PC-3 (cell line): ENCODE measurements around the gene ASTN2. TPM values are rescaled to one million over a fixed set of nuclear protein-coding genes. Genes with fewer than 3 reads are reported as not detected.

ENCODE experiments used
- ATAC-seq: fragments of 200-7000 bp; cut with Tn5 transposase; 2 replicates; pipeline ENCODE4 v1.9.1; 2020; ENCODE audit warnings: mild to moderate bottlenecking, moderate library complexity
- BruUV-seq: library from RNA; stranded (reverse); fragments of 400-500 nt; replicated peaks from 2 replicates; lab custom pipeline; 2021; lab: Mats Ljungman, UMichigan
- CTCF ChIA-PET: fragments of 300-600 bp; sonication (Branson Sonifier 250); formaldehyde crosslinking; loops from one replicate; lab custom pipeline; 2022; ENCODE audit warnings: antibody characterized with exemption; lab: Charles Lee
- POLR2A ChIA-PET: fragments of 300-600 bp; sonication (Branson Sonifier 250); formaldehyde crosslinking; loops from one replicate; lab custom pipeline; 2022; ENCODE audit warnings: antibody characterized with exemption; ENCODE audit not compliant: unreplicated experiment; lab: Charles Lee
- DNase-seq: peaks from one replicate; pipeline ENCODE4 v3.0.0-alpha.2; 2015
- H2AFZ ChIP-seq: fragments of 300-600 bp; sonication (generic); 2 replicates; pipeline ENCODE4 v1.6.0; 2016; ENCODE audit warnings: antibody characterized with exemption, low read length
- H3F3A ChIP-seq: fragments of 300-600 bp; sonication (generic); one replicate; pipeline ENCODE4 v1.6.0; 2017; ENCODE audit warnings: antibody characterized with exemption, low read length, control low read depth, mild to moderate bottlenecking; ENCODE audit not compliant: unreplicated experiment
- H3K27ac ChIP-seq: fragments of 300-600 bp; sonication (generic); 2 replicates; pipeline ENCODE4 v1.5.1; 2016; ENCODE audit warnings: mild to moderate bottlenecking, low read length
- H3K27me3 ChIP-seq: fragments of 300-600 bp; sonication (generic); 2 replicates; pipeline ENCODE4 v1.6.1; 2016; ENCODE audit warnings: low read length, mixed read lengths
- H3K36me3 ChIP-seq: fragments of 300-600 bp; sonication (generic); 2 replicates; pipeline ENCODE4 v1.6.1; 2016; ENCODE audit warnings: low read depth, mixed run types, low read length, mixed read lengths
- H3K4me1 ChIP-seq: fragments of 300-600 bp; sonication (generic); 2 replicates; pipeline ENCODE4 v1.5.1; 2016; ENCODE audit warnings: low read length; ENCODE audit not compliant: insufficient read depth
- H3K4me2 ChIP-seq: fragments of 300-600 bp; sonication (generic); 2 replicates; pipeline ENCODE4 v1.6.0; 2016; ENCODE audit warnings: low read length
- H3K4me3 ChIP-seq: fragments of 300-600 bp; sonication (generic); 2 replicates; pipeline ENCODE4 v1.5.1; 2016; ENCODE audit warnings: mild to moderate bottlenecking, low read length, mixed read lengths
- H3K79me2 ChIP-seq: fragments of 300-600 bp; sonication (generic); 2 replicates; pipeline ENCODE4 v1.6.1; 2017; ENCODE audit warnings: low read length, mixed read lengths
- H3K9ac ChIP-seq: fragments of 300-600 bp; sonication (generic); 2 replicates; pipeline ENCODE4 v1.6.0; 2016; ENCODE audit warnings: mild to moderate bottlenecking, low read length
- H3K9me2 ChIP-seq: fragments of 300-600 bp; sonication (generic); replicated peaks from 2 replicates; pipeline ENCODE4 v1.6.1; 2016; ENCODE audit warnings: mixed run types, low read length, mixed read lengths
- H3K9me3 ChIP-seq: fragments of 300-600 bp; sonication (generic); 2 replicates; pipeline ENCODE4 v1.6.1; 2016; ENCODE audit warnings: low read length, mixed read lengths
- H4K20me1 ChIP-seq: fragments of 300-600 bp; sonication (generic); 2 replicates; pipeline ENCODE4 v1.6.1; 2016; ENCODE audit warnings: low read length, mixed read lengths
- CTCF ChIP-seq: fragments of 300-600 bp; sonication (generic); conservative IDR thresholded peaks from 2 replicates; pipeline ENCODE4 v1.5.1; 2017; ENCODE audit warnings: antibody characterized with exemption, low read depth, mild to moderate bottlenecking, low read length
- EZH2 ChIP-seq: fragments of 300-600 bp; sonication (generic); IDR thresholded peaks from one replicate; pipeline ENCODE4 v1.6.1; 2017; ENCODE audit warnings: antibody characterized with exemption, mild to moderate bottlenecking, low read length; ENCODE audit not compliant: unreplicated experiment
- EZH2phosphoT487 ChIP-seq: fragments of 300-600 bp; sonication (generic); IDR thresholded peaks from 2 replicates; pipeline ENCODE4 v1.6.1; 2018; ENCODE audit warnings: mild to moderate bottlenecking, antibody characterized with exemption, low read length, borderline replicate concordance
- intact Hi-C: fragments of 100-400 bp; cut with micrococcal nuclease; formaldehyde crosslinking; loops from 2 replicates; pipeline ENCODE4 v1.9.0; 2023
- total RNA-seq: library from RNA; depleted of rRNA; stranded (reverse); fragments of >200 nt; gene quantifications from 2 replicates; pipeline ENCODE4 v1.2.3, GENCODE V29; 2014

ASTN2 gene
- total RNA-seq, 1 experiment from 2014 or later: 3.5 TPM

GRCh38 chr9:117008461-117008860 is 406.4 kb downstream of the ASTN2 start:
- no peak overlapping the region for H3K4me2 ChIP-seq
- DNase-seq: no peak
- H3K4me3 ChIP-seq: no peak overlapping the region
- no peaks in the 10 kb centered on the region for H3K9me3 ChIP-seq
- no peak overlapping the region for H2AFZ ChIP-seq
- ATAC-seq: no peak
- POLR2A ChIA-PET: no interaction called here
- intact Hi-C loops: no loop called here
- no peaks in the 10 kb centered on the region for H3K79me2 ChIP-seq
- no peaks in the 10 kb centered on the region for H3K27me3 ChIP-seq
- TF ChIP-seq EZH2phosphoT487: no peak
- TF ChIP-seq CTCF: no peak
- TF ChIP-seq EZH2: no peak
- no peak overlapping the region for H3K9ac ChIP-seq
- CTCF ChIA-PET: no interaction called here
- no peaks in the 10 kb centered on the region for H3F3A ChIP-seq
- no peaks in the 10 kb centered on the region for H3K4me1 ChIP-seq
- no peaks in the 10 kb centered on the region for H4K20me1 ChIP-seq
- no peak overlapping the region for H3K27ac ChIP-seq
- no TSS peak for BruUV-seq
- H3K9me2 ChIP-seq: no peaks in the 10 kb centered on the region
- no peaks in the 10 kb centered on the region for H3K36me3 ChIP-seq

- POLR2A ChIA-PET: no interaction called here
- intact Hi-C loops: no loop called here
These were observed 412.2 kb downstream of the ASTN2 start for GRCh38 chr9:117002686-117003085.

GRCh38 chr9:117000834-117001233 is 414.0 kb downstream of the ASTN2 start:
- no peak overlapping the region for H3K4me3 ChIP-seq
- H3K4me1 ChIP-seq: no peaks in the 10 kb centered on the region
- TF ChIP-seq EZH2phosphoT487 (no peak), EZH2 (no peak), CTCF (no peak)
- H3K79me2 ChIP-seq: no peaks in the 10 kb centered on the region
- no peak overlapping the region for H2AFZ ChIP-seq
- no peaks in the 10 kb centered on the region for H4K20me1 ChIP-seq
- ATAC-seq: no peak
- no peaks in the 10 kb centered on the region for H3K9me2 ChIP-seq
- no peaks in the 10 kb centered on the region for H3K9me3 ChIP-seq
- intact Hi-C loops: no loop called here
- H3K9ac ChIP-seq: no peak overlapping the region
- ChIA-PET CTCF (no interaction called here), POLR2A (no interaction called here)
- no peaks in the 10 kb centered on the region for H3K36me3 ChIP-seq
- H3K27ac ChIP-seq: no peak overlapping the region
- no TSS peak for BruUV-seq
- H3F3A ChIP-seq: no peaks in the 10 kb centered on the region
- H3K4me2 ChIP-seq: no peak overlapping the region
- H3K27me3 ChIP-seq: no peaks in the 10 kb centered on the region
- no peak for DNase-seq

More at GRCh38 chr9:117002686-117003085, 412.2 kb downstream of the ASTN2 start:
- no peaks in the 10 kb centered on the region for H3K79me2 ChIP-seq
- no peak for ATAC-seq
- H2AFZ ChIP-seq: no peak overlapping the region
- H3K9me3 ChIP-seq: no peaks in the 10 kb centered on the region
- H3K27me3 ChIP-seq: no peaks in the 10 kb centered on the region
- H3K9me2 ChIP-seq: no peaks in the 10 kb centered on the region
- H3K36me3 ChIP-seq: no peaks in the 10 kb centered on the region
- TF ChIP-seq CTCF (no peak), EZH2phosphoT487 (no peak), EZH2 (no peak)
- H3K4me3 ChIP-seq: no peak overlapping the region
- H3K9ac ChIP-seq: no peak overlapping the region
- BruUV-seq: no TSS peak
- H3F3A ChIP-seq: no peaks in the 10 kb centered on the region
- H3K27ac ChIP-seq: no peak overlapping the region
- no peaks in the 10 kb centered on the region for H3K4me1 ChIP-seq
- DNase-seq: no peak
- CTCF ChIA-PET: no interaction called here
- H3K4me2 ChIP-seq: no peak overlapping the region
- H4K20me1 ChIP-seq: no peaks in the 10 kb centered on the region
